Panc1 (cell line): ENCODE measurements around the gene ITPKB.

ENCODE experiments used
- CTCF ChIP-seq: fragments of 450-650 bp; IDR thresholded peaks from 2 replicates; pipeline ENCODE4 v1.5.1; 2017; ENCODE audit warnings: mild to moderate bottlenecking
- POLR2AphosphoS5 ChIP-seq: IDR thresholded peaks from 2 replicates; pipeline ENCODE4 v1.6.1; 2012; ENCODE audit warnings: mild to moderate bottlenecking, low read depth, low read length, moderate library complexity
- TCF7L2 ChIP-seq: IDR thresholded peaks from 2 replicates; pipeline ENCODE4 v1.6.1; 2011; ENCODE audit warnings: mild to moderate bottlenecking, low read depth, low read length, inconsistent platforms
- TF ChIP-seq, protein P1 (sequence below), 2 experiments: IDR thresholded peaks; 2 replicates each; pipeline ENCODE4 v1.6.1; 2011 to 2012; ENCODE audit warnings: low read depth in 2 of 2, control low read depth in 1 of 2, low read length in 1 of 2, mild to moderate bottlenecking in 1 of 2, moderate library complexity in 1 of 2; ENCODE audit not compliant: insufficient read depth in 1 of 2

GRCh38 chr1:226666164-226666506, 72.9 kb downstream of the ITPKB start:
- TF ChIP-seq, protein P1, sequence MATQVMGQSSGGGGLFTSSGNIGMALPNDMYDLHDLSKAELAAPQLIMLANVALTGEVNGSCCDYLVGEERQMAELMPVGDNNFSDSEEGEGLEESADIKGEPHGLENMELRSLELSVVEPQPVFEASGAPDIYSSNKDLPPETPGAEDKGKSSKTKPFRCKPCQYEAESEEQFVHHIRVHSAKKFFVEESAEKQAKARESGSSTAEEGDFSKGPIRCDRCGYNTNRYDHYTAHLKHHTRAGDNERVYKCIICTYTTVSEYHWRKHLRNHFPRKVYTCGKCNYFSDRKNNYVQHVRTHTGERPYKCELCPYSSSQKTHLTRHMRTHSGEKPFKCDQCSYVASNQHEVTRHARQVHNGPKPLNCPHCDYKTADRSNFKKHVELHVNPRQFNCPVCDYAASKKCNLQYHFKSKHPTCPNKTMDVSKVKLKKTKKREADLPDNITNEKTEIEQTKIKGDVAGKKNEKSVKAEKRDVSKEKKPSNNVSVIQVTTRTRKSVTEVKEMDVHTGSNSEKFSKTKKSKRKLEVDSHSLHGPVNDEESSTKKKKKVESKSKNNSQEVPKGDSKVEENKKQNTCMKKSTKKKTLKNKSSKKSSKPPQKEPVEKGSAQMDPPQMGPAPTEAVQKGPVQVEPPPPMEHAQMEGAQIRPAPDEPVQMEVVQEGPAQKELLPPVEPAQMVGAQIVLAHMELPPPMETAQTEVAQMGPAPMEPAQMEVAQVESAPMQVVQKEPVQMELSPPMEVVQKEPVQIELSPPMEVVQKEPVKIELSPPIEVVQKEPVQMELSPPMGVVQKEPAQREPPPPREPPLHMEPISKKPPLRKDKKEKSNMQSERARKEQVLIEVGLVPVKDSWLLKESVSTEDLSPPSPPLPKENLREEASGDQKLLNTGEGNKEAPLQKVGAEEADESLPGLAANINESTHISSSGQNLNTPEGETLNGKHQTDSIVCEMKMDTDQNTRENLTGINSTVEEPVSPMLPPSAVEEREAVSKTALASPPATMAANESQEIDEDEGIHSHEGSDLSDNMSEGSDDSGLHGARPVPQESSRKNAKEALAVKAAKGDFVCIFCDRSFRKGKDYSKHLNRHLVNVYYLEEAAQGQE (IDR thresholded peaks at IDR 0.05; ENCODE audit: insufficient read depth in 1 of 2, low read depth in 2 of 2, low read length in 1 of 2): no peak
- TF ChIP-seq CTCF (no peak), POLR2AphosphoS5 (no peak), TCF7L2 (no peak)
